Ovary (tissue), 9 donors: ENCODE results near the gene CTNNA1. TPM values are rescaled to one million over a fixed set of nuclear protein-coding genes. Genes with fewer than 3 reads are reported as not detected.
"Not testable (repeated sequence)": the region's sequence is repeated elsewhere in the genome, so short reads cannot be mapped to it uniquely, and the experiment has no call there.

ENCODE experiments used
- DNase-seq, 5 donors: peaks; one replicate each; pipeline ENCODE4 v3.0.0-alpha.2; 2019 to 2020
- H3K27ac ChIP-seq, 2 donors: fragments of 200-600 bp; one replicate each; pipeline versions ENCODE4 v1.5.1 to v1.8.0; 2019 to 2022
- H3K27me3 ChIP-seq: fragments of 200-600 bp; one replicate; pipeline ENCODE4 v1.8.0; 2022
- H3K36me3 ChIP-seq: fragments of 200-600 bp; sonication (generic); one replicate; pipeline ENCODE4 v1.5.1; 2019
- H3K4me1 ChIP-seq: one replicate; pipeline ENCODE4 v1.8.1; 2013; ENCODE audit warnings: mild to moderate bottlenecking, moderate library complexity; ENCODE audit not compliant: insufficient read depth
- H3K4me3 ChIP-seq: fragments of 200-600 bp; sonication (generic); one replicate; pipeline ENCODE4 v1.5.1; 2017
- H3K9me3 ChIP-seq, 2 donors: fragments of 200-600 bp in 1 of 2; sonication (generic) in 1 of 2; one replicate each; pipeline versions ENCODE4 v1.5.1 to v1.8.1; 2013 to 2019; ENCODE audit warnings: mild to moderate bottlenecking in 1 of 2, moderate library complexity in 1 of 2
- EP300 ChIP-seq: sonication (generic); formaldehyde crosslinking; IDR thresholded peaks from one replicate; pipeline ENCODE4 v1.6.1; 2017; ENCODE audit warnings: antibody characterized with exemption
- POLR2A ChIP-seq: fragments of 450-650 bp; IDR thresholded peaks from one replicate; pipeline ENCODE4 v1.6.1; 2017; ENCODE audit warnings: antibody characterized with exemption, mild to moderate bottlenecking, moderate library complexity
- WGBS, 3 donors: extraction: QIAGEN DNeasy Blood & Tissue Kit in 1 of 3; methylation state at CpG; one replicate each; pipeline versions ENCODE4 v1.1.5 to v1.1.7; 2013 to 2017; 5-methylcytosine and 5-hydroxymethylcytosine counted together
- intact Hi-C, 4 donors: fragments of 100-400 bp; cut with DNase I; formaldehyde crosslinking; loops; one replicate each; pipeline versions ENCODE4 v1.11.0 to v1.15.1; 2022 to 2023
- polyA plus RNA-seq, 2 donors: library from polyadenylated mRNA; stranded (reverse); fragments of 200-250 nt in 1 of 2; fragments of 350-450 nt in 1 of 2; fragmentation: Illumina TruSeq in 1 of 2; extraction: RNeasy Lipid Tissue Mini Kit (QIAGEN cat#74804) in 1 of 2; gene quantifications; one replicate each; pipeline ENCODE4 v1.2.3, GENCODE V29; 2013 to 2014
- total RNA-seq, 7 donors: library from RNA; depleted of rRNA in 2 of 7; stranded (reverse); fragments of >200 nt in 2 of 7; fragmentation: NEBNext Ultra II Directional in 3 of 7; extraction: Animal tissue kit (Norgen Biotek cat#: 25700) in 3 of 7; gene quantifications; one replicate each; pipeline versions ENCODE4 v1.1.0 to v1.2.4, GENCODE V29; 2016 to 2023
- TF ChIP-seq, protein P1 (sequence below), 3 donors: fragments of 450-650 bp in 2 of 3; fragments of 200-600 bp in 1 of 3; IDR thresholded peaks; one replicate each; pipeline versions ENCODE4 v1.5.1 to v1.8.0; 2016 to 2022; ENCODE audit warnings: antibody characterized with exemption in 3 of 3, mild to moderate bottlenecking in 1 of 3
- donor health status: DM: no; HTN: no; CAD: no; lungs with moderate emphysema.
- donor health status: DM: no; HTN: no; CAD: no.
- donor health status: Bipolar disorder and iron deficiency.
- donor health status: DM: yes; HTN: yes; CAD: no.
- donor health status: DM: no; HTN: no; CAD: no.
- donor health status: DM: yes; HTN: yes; CAD: no.

The CTNNA1 gene
- total and polyA plus RNA-seq, 9 donors = 125 to 306 (median 230) TPM

DNA sequence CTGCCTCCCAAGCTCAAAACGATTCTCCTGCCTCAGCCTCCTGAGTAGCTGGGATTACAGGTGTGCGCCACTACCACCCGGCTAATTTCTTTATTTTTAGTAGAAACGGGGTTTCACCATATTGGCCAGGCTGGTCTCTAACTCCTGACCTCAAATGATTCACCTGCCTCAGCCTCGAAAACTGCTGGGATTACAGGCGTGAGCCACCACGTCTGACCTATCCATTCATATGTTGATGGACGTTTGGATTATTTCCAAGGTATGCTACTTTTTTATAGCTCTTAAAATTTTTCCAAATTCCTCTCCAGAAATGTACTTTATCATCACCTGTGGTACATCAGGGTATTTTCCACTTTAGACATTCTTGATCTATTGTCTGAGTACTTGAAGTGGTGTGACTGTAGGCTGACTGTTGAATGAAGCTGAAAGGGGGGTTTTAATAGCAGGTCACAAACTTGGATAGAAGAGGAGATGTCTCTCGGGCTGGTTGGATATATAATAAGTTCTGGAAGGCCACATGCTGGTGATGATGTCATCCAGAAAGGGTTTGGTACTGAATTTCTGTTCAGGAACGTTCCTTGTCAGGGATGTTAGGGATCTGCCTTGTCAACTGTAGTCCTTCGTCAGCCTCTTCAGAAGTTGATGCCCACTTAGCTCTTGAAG is 7.4 kb downstream of the CTNNA1 start:
- Histone ChIP-seq H3K4me3 (no peak overlapping the region), H3K4me1 (peaks cover 17% of the 10 kb centered on the region), H3K27ac (no peak overlapping the region), H3K36me3 (no peaks in the 10 kb centered on the region), H3K9me3 (no peaks in the 10 kb centered on the region), H3K27me3 (no peaks in the 10 kb centered on the region)
- intact Hi-C loops = no loop called here
- 74 to 78% (median 75%) methylated on average over 11 of the region's 11 CpGs for WGBS, 3 donors
- no peak for DNase-seq
- TF ChIP-seq EP300 (no peak), POLR2A (no peak)
- TF ChIP-seq, protein P1, sequence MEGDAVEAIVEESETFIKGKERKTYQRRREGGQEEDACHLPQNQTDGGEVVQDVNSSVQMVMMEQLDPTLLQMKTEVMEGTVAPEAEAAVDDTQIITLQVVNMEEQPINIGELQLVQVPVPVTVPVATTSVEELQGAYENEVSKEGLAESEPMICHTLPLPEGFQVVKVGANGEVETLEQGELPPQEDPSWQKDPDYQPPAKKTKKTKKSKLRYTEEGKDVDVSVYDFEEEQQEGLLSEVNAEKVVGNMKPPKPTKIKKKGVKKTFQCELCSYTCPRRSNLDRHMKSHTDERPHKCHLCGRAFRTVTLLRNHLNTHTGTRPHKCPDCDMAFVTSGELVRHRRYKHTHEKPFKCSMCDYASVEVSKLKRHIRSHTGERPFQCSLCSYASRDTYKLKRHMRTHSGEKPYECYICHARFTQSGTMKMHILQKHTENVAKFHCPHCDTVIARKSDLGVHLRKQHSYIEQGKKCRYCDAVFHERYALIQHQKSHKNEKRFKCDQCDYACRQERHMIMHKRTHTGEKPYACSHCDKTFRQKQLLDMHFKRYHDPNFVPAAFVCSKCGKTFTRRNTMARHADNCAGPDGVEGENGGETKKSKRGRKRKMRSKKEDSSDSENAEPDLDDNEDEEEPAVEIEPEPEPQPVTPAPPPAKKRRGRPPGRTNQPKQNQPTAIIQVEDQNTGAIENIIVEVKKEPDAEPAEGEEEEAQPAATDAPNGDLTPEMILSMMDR (IDR thresholded peaks at IDR 0.05) = no peak

DNA sequence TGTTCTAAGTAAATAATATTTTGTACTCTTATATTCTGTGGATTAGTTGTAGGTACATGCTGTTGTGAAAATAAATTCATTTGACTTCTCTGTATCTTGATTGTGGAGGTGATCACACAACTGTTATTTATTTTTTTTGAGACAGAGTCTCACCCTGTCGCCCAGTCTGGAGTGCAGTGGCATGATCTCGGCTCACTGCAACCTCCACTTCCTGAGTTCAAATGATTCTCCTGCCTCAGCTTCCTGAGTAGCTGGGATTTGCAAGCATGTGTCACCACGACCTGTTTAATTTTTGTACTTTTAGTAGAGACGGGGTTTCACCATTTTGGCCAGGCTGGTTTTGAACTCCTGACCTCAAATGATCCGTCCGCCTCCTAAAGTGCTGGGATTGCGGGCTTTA is 7.9 kb downstream of the CTNNA1 start:
- H3K9me3 ChIP-seq, DNase-seq, H3K27ac ChIP-seq, H3K27me3 ChIP-seq, H3K4me3 ChIP-seq, H3K36me3 ChIP-seq, intact Hi-C loops: not testable (repeated sequence)
- WGBS, 3 donors = 70 to 73% (median 70%) methylated on average over 7 of the region's 7 CpGs
- H3K4me1 ChIP-seq = peaks cover 19% of the 10 kb centered on the region

DNA sequence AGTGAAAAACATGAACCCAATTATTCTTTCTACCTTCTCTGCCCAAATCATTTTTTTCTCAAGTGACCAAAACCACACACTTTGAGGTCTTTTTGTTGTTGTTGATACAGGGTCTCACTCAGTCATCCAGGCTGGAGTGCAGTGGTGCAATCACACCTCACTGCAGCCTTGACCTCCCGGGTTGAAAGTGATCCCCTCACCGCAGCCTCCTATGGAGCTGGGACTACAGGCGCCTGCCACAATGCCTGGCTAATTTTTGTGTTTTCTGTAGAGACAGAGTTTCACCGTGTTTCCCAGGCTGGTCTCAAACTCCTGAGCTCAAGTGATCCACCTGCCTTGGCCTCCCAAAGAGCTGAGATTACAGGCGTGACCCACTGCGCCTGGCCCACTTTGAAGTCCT is 8.4 kb downstream of the CTNNA1 start:
- H3K4me3 ChIP-seq, H3K27ac ChIP-seq, intact Hi-C loops, H3K9me3 ChIP-seq, DNase-seq, H3K27me3 ChIP-seq, H3K36me3 ChIP-seq: not testable (repeated sequence)
- H3K4me1 ChIP-seq = peaks cover 23% of the 10 kb centered on the region
- 58 to 68% (median 60%) methylated on average over 6 of the region's 6 CpGs for WGBS, 3 donors

GRCh38 chr5:138762110-138762509 is 8.9 kb downstream of the CTNNA1 start:
- Histone ChIP-seq H3K4me1 (peaks cover 19% of the 10 kb centered on the region), H3K27ac (no peak overlapping the region)
- 45 to 62% (median 52%) methylated on average over 1 of the region's 1 CpG for WGBS, 3 donors

GRCh38 chr5:138763037-138763778 is 10.0 kb downstream of the CTNNA1 start:
- 94 to 97% (median 96%) methylated on average over 3 of the region's 3 CpGs for WGBS, 3 donors
- Histone ChIP-seq H3K36me3 (no peaks in the 10 kb centered on the region), H3K9me3 (no peaks in the 10 kb centered on the region), H3K4me3 (no peak overlapping the region), H3K27me3 (no peaks in the 10 kb centered on the region), H3K4me1 (peaks cover 22% of the 10 kb centered on the region), H3K27ac (no peak overlapping the region)
- TF ChIP-seq, protein P1 (IDR thresholded peaks at IDR 0.05) = no peak
- TF ChIP-seq POLR2A (no peak), EP300 (no peak)
- intact Hi-C loops = no loop called here
- DNase-seq = no peak

More at GRCh38 chr5:138762110-138762509, 8.9 kb downstream of the CTNNA1 start:
- no peak for DNase-seq
- TF ChIP-seq, protein P1 (IDR thresholded peaks at IDR 0.05) = no peak
- TF ChIP-seq POLR2A (no peak), EP300 (no peak)
- H3K4me3 ChIP-seq = no peak overlapping the region
- H3K9me3 ChIP-seq = no peaks in the 10 kb centered on the region
- H3K27me3 ChIP-seq = no peaks in the 10 kb centered on the region
- intact Hi-C loops = no loop called here
- no peaks in the 10 kb centered on the region for H3K36me3 ChIP-seq
